ENCODE results near the gene LIPJ. TPM values are rescaled to one million over a fixed set of nuclear protein-coding genes. Genes with fewer than 3 reads are reported as not detected.

Gene LIPJ
- total RNA-seq, 1 donor from 2014 or later: not detected

- Histone ChIP-seq H3K27ac (replicated peaks) (no peak overlapping the region), H3K4me3 (no peak overlapping the region), H3K9me3 (replicated peaks) (no peaks in the 10 kb centered on the region), H3K4me1 (no peaks in the 10 kb centered on the region), H3K36me3 (no peaks in the 10 kb centered on the region), H3K27me3 (ENCODE audit: low read depth) (no peaks in the 10 kb centered on the region)
- no peak for DNase-seq
- no peak for TF ChIP-seq CTCF (IDR thresholded peaks at IDR 0.05; ENCODE audit: borderline replicate concordance)
- intact Hi-C loops (cut with micrococcal nuclease): no loop called here
Measured at GRCh38 chr10:88592906-88593305, 6.3 kb downstream of the LIPJ start.

- no peak for DNase-seq
- intact Hi-C loops (cut with micrococcal nuclease): no loop called here
- H3K4me1 ChIP-seq: no peaks in the 10 kb centered on the region
- no peaks in the 10 kb centered on the region for H3K9me3 ChIP-seq (replicated peaks)
- no peaks in the 10 kb centered on the region for H3K27me3 ChIP-seq (ENCODE audit: low read depth)
- H3K27ac ChIP-seq (replicated peaks): no peak overlapping the region
- no peak overlapping the region for H3K4me3 ChIP-seq
- TF ChIP-seq CTCF (IDR thresholded peaks at IDR 0.05; ENCODE audit: borderline replicate concordance): no peak
- no peaks in the 10 kb centered on the region for H3K36me3 ChIP-seq
Measured at GRCh38 chr10:88594482-88594881, 7.9 kb downstream of the LIPJ start.

- no peaks in the 10 kb centered on the region for H3K27me3 ChIP-seq (ENCODE audit: low read depth)
- no peaks in the 10 kb centered on the region for H3K36me3 ChIP-seq
- no peaks in the 10 kb centered on the region for H3K4me1 ChIP-seq
- no peak overlapping the region for H3K27ac ChIP-seq (replicated peaks)
- no peaks in the 10 kb centered on the region for H3K9me3 ChIP-seq (replicated peaks)
- DNase-seq: no peak
- no peak overlapping the region for H3K4me3 ChIP-seq
- intact Hi-C loops (cut with micrococcal nuclease): no loop called here
- TF ChIP-seq CTCF (IDR thresholded peaks at IDR 0.05; ENCODE audit: borderline replicate concordance): no peak
Measured at GRCh38 chr10:88598055-88598454, 11.5 kb downstream of the LIPJ start.

GRCh38 chr10:88608052-88608732 lies 21.6 kb downstream of the LIPJ start:
- H3K4me1 ChIP-seq: no peaks in the 10 kb centered on the region
- intact Hi-C loops (cut with micrococcal nuclease): no loop called here
- no peak for DNase-seq
- no peak overlapping the region for H3K27ac ChIP-seq (replicated peaks)
- no peak for TF ChIP-seq CTCF (IDR thresholded peaks at IDR 0.05; ENCODE audit: borderline replicate concordance)
- no peak overlapping the region for H3K4me3 ChIP-seq
- H3K36me3 ChIP-seq: no peaks in the 10 kb centered on the region
- H3K27me3 ChIP-seq (ENCODE audit: low read depth): peaks cover 7% of the 10 kb centered on the region
- no peaks in the 10 kb centered on the region for H3K9me3 ChIP-seq (replicated peaks)

GRCh38 chr10:88608780-88609179 lies 22.2 kb downstream of the LIPJ start:
- H3K27me3 ChIP-seq (ENCODE audit: low read depth): peaks cover 7% of the 10 kb centered on the region
- H3K27ac ChIP-seq (replicated peaks): no peak overlapping the region
- no peaks in the 10 kb centered on the region for H3K9me3 ChIP-seq (replicated peaks)
- no peak for TF ChIP-seq CTCF (IDR thresholded peaks at IDR 0.05; ENCODE audit: borderline replicate concordance)
- H3K36me3 ChIP-seq: no peaks in the 10 kb centered on the region
- intact Hi-C loops (cut with micrococcal nuclease): no loop called here
- no peaks in the 10 kb centered on the region for H3K4me1 ChIP-seq
- no peak overlapping the region for H3K4me3 ChIP-seq
- DNase-seq: no peak

All from left ventricle myocardium inferior (tissue), 1 donor.